ENCODE data around the gene ATXN7L1.

ATXN7L1 gene

GRCh38 chr7:105648561-105649401, 227.6 kb downstream of the ATXN7L1 start:
- DNase-seq (ENCODE audit: low read depth in 2 of 2): no peak

GRCh38 chr7:105647591-105647990, 228.8 kb downstream of the ATXN7L1 start:
- no peak for DNase-seq (ENCODE audit: low read depth in 2 of 2)

GRCh38 chr7:105644937-105645336, 231.5 kb downstream of the ATXN7L1 start:
- no peak for DNase-seq (ENCODE audit: low read depth in 2 of 2)

- DNase-seq (ENCODE audit: low read depth in 2 of 2): no peak
Measured at GRCh38 chr7:105643851-105644250, 232.5 kb downstream of the ATXN7L1 start.

- DNase-seq (ENCODE audit: low read depth in 2 of 2): no peak
Measured at GRCh38 chr7:105643384-105643783, 233.0 kb downstream of the ATXN7L1 start.

- DNase-seq (ENCODE audit: low read depth in 2 of 2): no peak
Measured at GRCh38 chr7:105642264-105642663, 234.1 kb downstream of the ATXN7L1 start.

GRCh38 chr7:105640956-105641810, 235.2 kb downstream of the ATXN7L1 start:
- no peak for DNase-seq (ENCODE audit: low read depth in 2 of 2)

- DNase-seq (ENCODE audit: low read depth in 2 of 2): no peak
Measured at GRCh38 chr7:105639667-105640493, 236.5 kb downstream of the ATXN7L1 start.

- no peak for DNase-seq (ENCODE audit: low read depth in 2 of 2)
Measured at GRCh38 chr7:105638902-105639495, 237.4 kb downstream of the ATXN7L1 start.

- DNase-seq (ENCODE audit: low read depth in 2 of 2): no peak
Measured at GRCh38 chr7:105638334-105638733, 238.1 kb downstream of the ATXN7L1 start.

GRCh38 chr7:105637755-105638154, 238.6 kb downstream of the ATXN7L1 start:
- no peak for DNase-seq (ENCODE audit: low read depth in 2 of 2)

- DNase-seq (ENCODE audit: low read depth in 2 of 2): no peak
Measured at GRCh38 chr7:105636982-105637381, 239.4 kb downstream of the ATXN7L1 start.

- DNase-seq (ENCODE audit: low read depth in 2 of 2): no peak
Measured at GRCh38 chr7:105635197-105635596, 241.2 kb downstream of the ATXN7L1 start.

GRCh38 chr7:105625986-105626385, 250.4 kb downstream of the ATXN7L1 start:
- DNase-seq (ENCODE audit: low read depth in 2 of 2): no peak

- DNase-seq (ENCODE audit: low read depth in 2 of 2): no peak
Measured at GRCh38 chr7:105623906-105624305, 252.5 kb downstream of the ATXN7L1 start.

GRCh38 chr7:105623378-105623777, 253.0 kb downstream of the ATXN7L1 start:
- DNase-seq (ENCODE audit: low read depth in 2 of 2): no peak

- no peak for DNase-seq (ENCODE audit: low read depth in 2 of 2)
Measured at GRCh38 chr7:105622106-105622731, 254.2 kb downstream of the ATXN7L1 start.

GRCh38 chr7:105621617-105622016, 254.8 kb downstream of the ATXN7L1 start:
- DNase-seq (ENCODE audit: low read depth in 2 of 2): no peak

GRCh38 chr7:105621176-105621575, 255.2 kb downstream of the ATXN7L1 start:
- DNase-seq (ENCODE audit: low read depth in 2 of 2): no peak

- no peak for DNase-seq (ENCODE audit: low read depth in 2 of 2)
Measured at GRCh38 chr7:105619590-105619989, 256.8 kb downstream of the ATXN7L1 start.

GRCh38 chr7:105618016-105618296, 258.4 kb downstream of the ATXN7L1 start:
- DNase-seq (ENCODE audit: low read depth in 2 of 2): no peak

Data from stimulated activated CD4-positive, alpha-beta T cell treated with anti-CD3 and anti-CD28 coated beads, Interleukin-1b, Interleukin-23, amount 100 ng/mL, for 1 hour (primary cell).